ENCODE measurements around the gene KANSL3. TPM values are rescaled to one million over a fixed set of nuclear protein-coding genes. Genes with fewer than 3 reads are reported as not detected.

Gene KANSL3
- total and polyA plus RNA-seq, 2 experiments from 2014 or later: 8.9 to 31.4 TPM

- H3F3A ChIP-seq (replicated peaks; ENCODE audit: low read depth): no peaks in the 10 kb centered on the region
- H3K27ac Mint-ChIP-seq: peak overlapping the region; percentile 30; the same call in 1 of the 2 replicates
- no peaks in the 10 kb centered on the region for H3K9me2 ChIP-seq (ENCODE audit: insufficient read depth)
- H2AFZ ChIP-seq: no peak overlapping the region
- H3K79me2 ChIP-seq (replicated peaks; ENCODE audit: insufficient read depth): no peaks in the 10 kb centered on the region
- ATAC-seq: peak; percentile 56
- H3K4me2 ChIP-seq: no peak overlapping the region
- no peaks in the 10 kb centered on the region for H4K20me1 ChIP-seq (replicated peaks; ENCODE audit: insufficient read depth)
- no peaks in the 10 kb centered on the region for H3K27me3 ChIP-seq (ENCODE audit: insufficient read depth)
- DNase-seq (ENCODE audit: low spot score): no peak
- H3K4me3 ChIP-seq: no peak overlapping the region
- H3K4me1 ChIP-seq (ENCODE audit: insufficient read depth): 0 out of 2 replicates have a peak, but pooled peaks cover 4% of the 10 kb centered on the region
- H3K27me3 Mint-ChIP-seq (ENCODE audit: insufficient read depth, low read depth, poor library complexity): peaks cover 3% of the 10 kb centered on the region
- H3K36me3 ChIP-seq (ENCODE audit: insufficient read depth): no peaks in the 10 kb centered on the region
- peaks cover 9% of the 10 kb centered on the region; the same call in 2 of the 3 replicates for H3K4me1 Mint-ChIP-seq
- peaks cover 5% of the 10 kb centered on the region; the same call in 2 of the 3 replicates for H3K36me3 Mint-ChIP-seq (ENCODE audit: low read depth)
- TF ChIP-seq POLR2AphosphoS5 (IDR thresholded peaks at IDR 0.05; ENCODE audit: low read depth): no peak
- no peak for TF ChIP-seq ZNF462 (CRISPR knock-in tag; IDR thresholded peaks at IDR 0.05)
- no peak for TF ChIP-seq EZH2phosphoT487 (IDR thresholded peaks at IDR 0.05; ENCODE audit: unreplicated experiment)
- no peak for TF ChIP-seq CREB1 (CRISPR knock-in tag; IDR thresholded peaks at IDR 0.05; ENCODE audit: low read depth)
- no peak for TF ChIP-seq CTCF (conservative IDR thresholded peaks at IDR 0.05; ENCODE audit: low read depth in 2 of 2)
- no peak for TF ChIP-seq ZNF114 (CRISPR knock-in tag; IDR thresholded peaks at IDR 0.05)
- TF ChIP-seq REST (IDR thresholded peaks at IDR 0.05; ENCODE audit: unreplicated experiment): no peak
- TF ChIP-seq JUNB (IDR thresholded peaks at IDR 0.05; ENCODE audit: unreplicated experiment): no peak
- no peak for TF ChIP-seq STAT1 (IDR thresholded peaks at IDR 0.05; ENCODE audit: unreplicated experiment)
- TF ChIP-seq EZH2 (IDR thresholded peaks at IDR 0.05; ENCODE audit: low read depth, unreplicated experiment): no peak
- TF ChIP-seq NANOG (IDR thresholded peaks at IDR 0.05; ENCODE audit: borderline replicate concordance): no peak
- TF ChIP-seq ETS1 (IDR thresholded peaks at IDR 0.05): no peak
- no peak for TF ChIP-seq ZNF331 (CRISPR knock-in tag; IDR thresholded peaks at IDR 0.05; ENCODE audit: low read depth)
- H3K9me3 Mint-ChIP-seq: no peaks in the 10 kb centered on the region
- H3K27ac ChIP-seq (ENCODE audit: low read depth): no peak overlapping the region
- no peak overlapping the region for H3K4me3 Mint-ChIP-seq
These were observed 50.3 kb downstream of the KANSL3 start for GRCh38 chr2:96587843-96588242.
